GM12878 (cell line): ENCODE data around the gene TCTN1. TPM values are rescaled to one million over a fixed set of nuclear protein-coding genes. Genes with fewer than 3 reads are reported as not detected.

Experiments
- ATAC-seq: fragments of 200-7000 bp; cut with Tn5 transposase; 3 replicates; pipeline ENCODE4 v1.9.1; 2020; ENCODE audit warnings: mild to moderate bottlenecking, moderate library complexity
- BruUV-seq: library from RNA; stranded (reverse); fragments of 400-500 nt; replicated peaks from 2 replicates; lab custom pipeline; 2021; lab: Mats Ljungman, UMichigan
- CTCF ChIA-PET: fragments of 300-600 bp; sonication (Branson Sonifier 250); formaldehyde crosslinking; extraction: SDS; loops from one replicate; lab custom pipeline; 2021; ENCODE audit warnings: inconsistent platforms; lab: Yijun Ruan, JAX
- POLR2A ChIA-PET: fragments of 350-600 bp; formaldehyde crosslinking; extraction: SDS; loops from one replicate; lab custom pipeline; 2021; ENCODE audit warnings: inconsistent platforms; lab: Charles Lee
- RAD21 ChIA-PET: fragments of 300-600 bp; sonication (Branson Sonifier 250); formaldehyde crosslinking; loops from one replicate; lab custom pipeline; 2023; ENCODE audit warnings: antibody characterized with exemption; ENCODE audit not compliant: unreplicated experiment; lab: Charles Lee
- SMC1A ChIA-PET: fragments of 300-600 bp; sonication (Branson Sonifier 250); formaldehyde crosslinking; loops from one replicate; lab custom pipeline; 2023; ENCODE audit not compliant: unreplicated experiment, uncharacterized antibody; lab: Charles Lee
- DNase-seq: peaks from one replicate; pipeline ENCODE4 v3.0.0-alpha.2; 2011; ENCODE audit warnings: low read depth, low spot score
- FAIRE-seq: peaks from 3 replicates; lab custom pipeline; 2011; peaks lifted over from hg19 to GRCh38; lab: Jason Lieb, UNC
- H2AFZ ChIP-seq: 2 replicates; pipeline ENCODE4 v1.6.0; 2011; ENCODE audit warnings: low read depth, low read length, control low read depth; ENCODE audit not compliant: control insufficient read depth
- H3K27ac ChIP-seq: 2 replicates; pipeline ENCODE4 v1.5.1; 2011; ENCODE audit warnings: control low read depth; ENCODE audit not compliant: control insufficient read depth, insufficient read depth
- H3K27me3 ChIP-seq, 2 experiments: replicated peaks in 1 of 2; 2 replicates each; pipeline versions ENCODE4 v1.6.0 to v1.6.1; 2011; ENCODE audit warnings: low read length in 1 of 2; ENCODE audit not compliant: control insufficient read depth in 2 of 2, insufficient read depth in 2 of 2
- H3K36me3 ChIP-seq, 2 experiments: 2 replicates each; pipeline ENCODE4 v1.5.1; 2011; ENCODE audit warnings: low read length in 1 of 2; ENCODE audit not compliant: control insufficient read depth in 2 of 2, insufficient read depth in 2 of 2
- H3K4me1 ChIP-seq: 2 replicates; pipeline ENCODE4 v1.6.1; 2011; ENCODE audit warnings: mild to moderate bottlenecking, low read length, moderate library complexity, mixed read lengths; ENCODE audit not compliant: control insufficient read depth, insufficient read depth
- H3K4me2 ChIP-seq: 2 replicates; pipeline ENCODE4 v1.6.0; 2011; ENCODE audit warnings: control low read depth; ENCODE audit not compliant: control insufficient read depth, insufficient read depth
- H3K4me3 ChIP-seq: fragments of 200-600 bp; sonication (generic); 2 replicates; pipeline ENCODE4 v1.5.1; 2016
- H3K79me2 ChIP-seq: 2 replicates; pipeline ENCODE4 v1.6.0; 2011; ENCODE audit warnings: low read length; ENCODE audit not compliant: control insufficient read depth, insufficient read depth
- H3K9ac ChIP-seq: 2 replicates; pipeline ENCODE4 v1.8.0; 2011; ENCODE audit warnings: low read length, control low read depth, mixed read lengths; ENCODE audit not compliant: control insufficient read depth, insufficient read depth
- H3K9me3 ChIP-seq: replicated peaks from 3 replicates; pipeline ENCODE4 v1.5.1; 2011; ENCODE audit warnings: mild to moderate bottlenecking, low read length; ENCODE audit not compliant: control insufficient read depth, insufficient read depth
- H4K20me1 ChIP-seq: 2 replicates; pipeline ENCODE4 v1.6.0; 2011; ENCODE audit not compliant: control insufficient read depth, insufficient read depth
- E4F1 ChIP-seq: fragments of 450-650 bp; IDR thresholded peaks from 2 replicates; pipeline ENCODE4 v1.6.1; 2018; ENCODE audit warnings: borderline replicate concordance, mild to moderate bottlenecking; ENCODE audit not compliant: partially characterized antibody
- HDAC6 ChIP-seq: fragments of 200-600 bp; sonication (generic); IDR thresholded peaks from one replicate; pipeline ENCODE4 v1.8.0; 2017; ENCODE audit warnings: antibody characterized with exemption; ENCODE audit not compliant: unreplicated experiment
- IKZF2 ChIP-seq, 2 experiments: fragments of 450-650 bp; IDR thresholded peaks; 2 replicates each; pipeline ENCODE4 v1.6.1; 2017; ENCODE audit warnings: mild to moderate bottlenecking in 2 of 2, moderate library complexity in 2 of 2
- KLF5 ChIP-seq: fragments of 450-650 bp; IDR thresholded peaks from 2 replicates; pipeline ENCODE4 v1.6.1; 2014; ENCODE audit warnings: mild to moderate bottlenecking; ENCODE audit not compliant: partially characterized antibody
- LARP7 ChIP-seq: fragments of 450-650 bp; IDR thresholded peaks from 2 replicates; pipeline ENCODE4 v1.6.1; 2017; ENCODE audit warnings: mild to moderate bottlenecking
- MLLT1 ChIP-seq: fragments of 450-650 bp; IDR thresholded peaks from 2 replicates; pipeline ENCODE4 v1.6.1; 2016; ENCODE audit warnings: mild to moderate bottlenecking
- NBN ChIP-seq: fragments of 450-650 bp; IDR thresholded peaks from 2 replicates; pipeline ENCODE4 v1.6.1; 2016
- NR2F1 ChIP-seq: fragments of 450-650 bp; conservative IDR thresholded peaks from 2 replicates; pipeline ENCODE4 v1.6.1; 2017; ENCODE audit warnings: mild to moderate bottlenecking
- RELB ChIP-seq: fragments of 450-650 bp; IDR thresholded peaks from 2 replicates; pipeline ENCODE4 v1.6.1; 2017; ENCODE audit warnings: low read depth, mild to moderate bottlenecking, moderate library complexity
- YY1 ChIP-seq: IDR thresholded peaks from 2 replicates; pipeline ENCODE4 v1.6.1; 2011; ENCODE audit warnings: low read depth, mild to moderate bottlenecking, low read length
- WGBS: methylation state at CpG from one replicate; pipeline ENCODE4 v1.1.6; 2016; ENCODE audit warnings: low lambda C conversion rate; ENCODE audit not compliant: insufficient replicate concordance, insufficient coverage; ENCODE audit errors: missing lambda C conversion rate; 5-methylcytosine and 5-hydroxymethylcytosine counted together
- in situ Hi-C: fragments of 300-500 bp; cut with MboI; formaldehyde crosslinking; loops from 9 replicates; pipeline ENCODE4 v1.14.3; 2018; ENCODE audit warnings: mixed read lengths
- intact Hi-C: fragments of 100-400 bp; cut with micrococcal nuclease; formaldehyde crosslinking; loops from one replicate; pipeline ENCODE4 v1.14.2; 2022; ENCODE audit not compliant: unreplicated experiment
- polyA plus RNA-seq, 11 experiments: library from polyadenylated mRNA; depleted of rRNA in 4 of 11; unstranded in 6 of 11; stranded (reverse) in 5 of 11; fragments of >200 nt; fragmentation: Nextera tagmentation in 4 of 11; fragmentation: Illumina TruSeq in 1 of 11; extraction: Ambion mirVana in 4 of 11; extraction: Trizol in 1 of 11; gene quantifications; 1 replicate in 1 of 11; 2 replicates in 10 of 11; pipeline versions ENCODE4 v1.2.1 to v1.2.3, GENCODE V29; 2011 to 2016; ENCODE audit warnings: inconsistent platforms in 2 of 11, missing spikeins in 2 of 11, low read depth in 1 of 11
- total RNA-seq, 4 experiments: library from RNA; depleted of rRNA in 3 of 4; stranded (reverse); fragments of >200 nt in 3 of 4; fragmentation: Illumina TruSeq in 1 of 4; extraction: Trizol in 1 of 4; gene quantifications; 2 replicates each; pipeline versions ENCODE4 v1.2.1 to v1.2.3, GENCODE V29; 2013 to 2021
- TF ChIP-seq, protein P1 (sequence below), 3 experiments: IDR thresholded peaks in 2 of 3; conservative IDR thresholded peaks in 1 of 3; 2 replicates each; pipeline ENCODE4 v1.5.1; 2011; ENCODE audit warnings: low read depth in 3 of 3, low read length in 3 of 3, mild to moderate bottlenecking in 3 of 3, control low read depth in 2 of 3, moderate library complexity in 2 of 3, inconsistent platforms in 1 of 3, mixed read lengths in 1 of 3; ENCODE audit not compliant: control insufficient read depth in 2 of 3, insufficient read depth in 1 of 3; ENCODE audit errors: extremely low read depth in 1 of 3

TCTN1 gene
- total and polyA plus RNA-seq, 10 of the 15 experiments (the other 5 are each of a cell fraction or from before 2014, with no cell fraction given), result 8.8 to 23.5 (median 15.3) TPM

DNA sequence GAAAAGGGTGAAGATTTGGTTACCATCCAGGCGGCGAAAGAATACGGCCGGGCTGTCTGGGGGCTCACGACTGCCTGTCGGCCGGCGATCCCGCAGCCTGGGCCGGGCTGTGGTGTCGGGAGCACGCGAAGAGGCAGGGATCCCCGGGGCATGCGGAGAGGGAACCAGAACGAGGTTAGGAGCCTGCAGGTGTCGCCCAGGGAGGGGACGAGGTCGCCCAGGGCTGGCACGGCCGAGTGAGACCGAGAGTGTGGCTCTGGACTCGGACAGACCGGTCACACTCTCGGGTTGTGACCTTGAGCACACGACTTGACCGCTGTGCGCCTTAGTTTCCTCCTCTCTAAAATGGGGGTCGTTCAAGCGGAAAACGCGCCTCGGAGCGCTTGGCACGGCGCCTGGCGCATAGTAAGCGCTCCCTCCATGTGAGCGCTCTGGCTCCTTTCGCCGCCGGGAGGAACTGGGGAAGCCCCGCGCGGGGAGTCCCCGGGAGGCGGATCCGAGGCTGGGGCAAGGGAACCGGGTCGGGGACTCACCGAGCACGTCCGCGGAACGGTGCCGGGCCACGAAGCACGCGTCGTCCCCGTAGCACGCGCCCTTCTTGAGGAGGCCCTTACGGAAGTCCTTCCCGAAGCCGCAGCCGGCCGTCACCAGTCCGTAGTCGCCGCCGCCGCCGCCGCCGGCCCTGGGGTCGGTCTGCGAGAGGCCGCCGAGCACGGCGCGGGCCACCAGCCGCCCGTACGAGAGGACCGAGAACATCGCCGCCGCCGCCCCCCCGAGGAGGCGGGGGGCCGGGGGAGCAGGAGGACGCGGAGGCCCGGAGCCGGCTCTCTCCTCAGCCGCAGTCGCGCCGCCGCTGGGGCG is 31.4 kb upstream of the TCTN1 start:
- Histone ChIP-seq H3K36me3 (peaks cover 0 to 5% of the 10 kb centered on the region in 2 experiments; a peak in 1 of 4 replicates), H4K20me1 (no peaks in the 10 kb centered on the region), H3K27ac (peak overlapping the region; percentile 95), H3K27me3 (no peaks in the 10 kb centered on the region), H3K9ac (peak overlapping the region; percentile 96), H3K4me1 (peaks cover 36% of the 10 kb centered on the region), H3K9me3 (no peaks in the 10 kb centered on the region), H2AFZ (0 out of 2 replicates have a peak overlapping the region, but pooled peaks have one; percentile 31), H3K4me2 (peak overlapping the region; percentile 83), H3K4me3 (peak overlapping the region; percentile 82), H3K79me2 (peaks cover 61% of the 10 kb centered on the region)
- DNase-seq, result no peak
- peak; percentile 51 for ATAC-seq
- intact Hi-C loops (loop anchor here (2.0 to 5.0 kb wide), 2 partner anchors 52 to 135 kb away; no protein-coding TSS in a partner anchor), in situ Hi-C loops (no loop called here)
- ChIA-PET CTCF (interaction anchor here (1.9 to 4.1 kb wide), 2 partner anchors 9 to 19 kb away, joined by 4 to 40 read pairs; no protein-coding TSS in a partner anchor), RAD21 (interaction anchor here (0.7 to 5.4 kb wide), 6 partner anchors 19 to 132 kb away, joined by 3 to 73 read pairs (median 5); partner anchors contain the start of genes ARPC3, FAM216A and GPN3), SMC1A (interaction anchor here (3.5 to 11.7 kb wide), 5 partner anchors 17 to 68 kb away, joined by 25 to 308 read pairs (median 35); no protein-coding TSS in a partner anchor), POLR2A (interaction anchor here (0.9 to 8.8 kb wide), 4 partner anchors 9 to 50 kb away, joined by 3 to 122 read pairs (median 15); no protein-coding TSS in a partner anchor)
- FAIRE-seq, result no peak
- BruUV-seq, result no TSS peak
- under 1% methylated on average over 95 of the region's 104 CpGs for WGBS
- peak; percentile 59 for TF ChIP-seq NBN
- peak; percentile 91 for TF ChIP-seq NR2F1
- TF ChIP-seq HDAC6, result peak; percentile 45
- peak; percentile 47 for TF ChIP-seq KLF5
- no peak for TF ChIP-seq E4F1
- 0 out of 2 replicates have a peak, but pooled peaks have one; percentile 53 for TF ChIP-seq RELB
- TF ChIP-seq MLLT1, result peak; percentile 92
- peak; percentile 96 for TF ChIP-seq LARP7
- peak in 1 of 2 experiments; percentile 58; a peak in 2 of 4 replicates for TF ChIP-seq IKZF2 (IDR thresholded peaks at IDR 0.05)
- TF ChIP-seq, protein P1, sequence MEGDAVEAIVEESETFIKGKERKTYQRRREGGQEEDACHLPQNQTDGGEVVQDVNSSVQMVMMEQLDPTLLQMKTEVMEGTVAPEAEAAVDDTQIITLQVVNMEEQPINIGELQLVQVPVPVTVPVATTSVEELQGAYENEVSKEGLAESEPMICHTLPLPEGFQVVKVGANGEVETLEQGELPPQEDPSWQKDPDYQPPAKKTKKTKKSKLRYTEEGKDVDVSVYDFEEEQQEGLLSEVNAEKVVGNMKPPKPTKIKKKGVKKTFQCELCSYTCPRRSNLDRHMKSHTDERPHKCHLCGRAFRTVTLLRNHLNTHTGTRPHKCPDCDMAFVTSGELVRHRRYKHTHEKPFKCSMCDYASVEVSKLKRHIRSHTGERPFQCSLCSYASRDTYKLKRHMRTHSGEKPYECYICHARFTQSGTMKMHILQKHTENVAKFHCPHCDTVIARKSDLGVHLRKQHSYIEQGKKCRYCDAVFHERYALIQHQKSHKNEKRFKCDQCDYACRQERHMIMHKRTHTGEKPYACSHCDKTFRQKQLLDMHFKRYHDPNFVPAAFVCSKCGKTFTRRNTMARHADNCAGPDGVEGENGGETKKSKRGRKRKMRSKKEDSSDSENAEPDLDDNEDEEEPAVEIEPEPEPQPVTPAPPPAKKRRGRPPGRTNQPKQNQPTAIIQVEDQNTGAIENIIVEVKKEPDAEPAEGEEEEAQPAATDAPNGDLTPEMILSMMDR (IDR thresholded peaks at IDR 0.05 in 2 of 3, conservative IDR thresholded peaks at IDR 0.05 in 1 of 3; ENCODE audit: control insufficient read depth in 2 of 3, extremely low read depth in 1 of 3, insufficient read depth in 1 of 3, low read depth in 3 of 3, low read length in 3 of 3), result no peak
- TF ChIP-seq YY1, result no peak; the same call in 1 of the 2 replicates
